Neutrophil (primary cell): ENCODE measurements around the gene PTDSS2.
"Not testable (repeated sequence)": the region's sequence is repeated elsewhere in the genome, so short reads cannot be mapped to it uniquely, and the experiment has no call there.

Source experiments
- H3K27ac ChIP-seq: fragments of 200-600 bp; sonication (generic); 2 replicates; pipeline ENCODE4 v1.5.1; 2016; ENCODE audit warnings: mild to moderate bottlenecking, moderate library complexity
- H3K27me3 ChIP-seq: fragments of 200-600 bp; sonication (generic); 2 replicates; pipeline ENCODE4 v1.6.0; 2016; ENCODE audit warnings: mild to moderate bottlenecking
- H3K36me3 ChIP-seq: fragments of 200-600 bp; sonication (generic); 2 replicates; pipeline ENCODE4 v1.5.1; 2017
- H3K4me1 ChIP-seq, 2 experiments: fragments of 200-600 bp in 1 of 2; sonication (generic) in 1 of 2; 1 replicate in 1 of 2; 2 replicates in 1 of 2; pipeline versions ENCODE4 v1.5.1 to v1.6.1; 2013 to 2016; ENCODE audit warnings: low read depth in 1 of 2, low read length in 1 of 2, mild to moderate bottlenecking in 1 of 2, moderate library complexity in 1 of 2; ENCODE audit not compliant: control insufficient read depth in 1 of 2, insufficient read depth in 1 of 2
- H3K4me3 ChIP-seq, 2 experiments: fragments of 200-600 bp in 1 of 2; sonication (generic) in 1 of 2; 1 replicate in 1 of 2; 2 replicates in 1 of 2; pipeline ENCODE4 v1.5.1; 2013 to 2016; ENCODE audit warnings: low read depth in 1 of 2, low read length in 1 of 2, mild to moderate bottlenecking in 1 of 2, moderate library complexity in 1 of 2
- H3K9me3 ChIP-seq: fragments of 200-600 bp; sonication (generic); 2 replicates; pipeline ENCODE4 v1.5.1; 2016
- TF ChIP-seq, protein P1 (sequence below): fragments of 200-600 bp; sonication (generic); IDR thresholded peaks from 2 replicates; pipeline ENCODE4 v1.5.1; 2016; ENCODE audit warnings: antibody characterized with exemption

Gene PTDSS2

DNA sequence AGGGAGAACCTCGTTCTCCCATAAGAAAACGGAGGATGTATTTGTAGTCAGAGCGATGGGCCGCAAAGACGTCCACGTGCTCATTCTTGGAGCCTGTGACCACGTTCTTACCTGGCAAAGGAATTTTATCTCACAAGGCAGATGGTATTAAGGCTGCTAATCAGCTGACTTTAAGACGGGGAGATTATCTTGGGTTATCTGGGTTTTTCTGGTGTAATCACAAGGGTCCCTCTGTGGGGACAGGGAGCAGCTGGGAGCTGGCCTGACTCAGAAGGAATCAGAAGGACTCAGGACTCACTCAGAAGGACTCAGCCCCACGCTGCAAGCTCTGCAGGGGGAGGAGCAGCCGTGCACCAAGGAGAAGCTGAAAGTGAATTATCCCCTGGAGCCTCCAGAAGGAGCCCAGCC is 27.8 kb upstream of the PTDSS2 start:
- Histone ChIP-seq H3K4me1 (peaks cover 4 to 6% of the 10 kb centered on the region in 2 experiments), H3K27me3 (peaks cover 51% of the 10 kb centered on the region), H3K36me3 (no peaks in the 10 kb centered on the region), H3K4me3 (no peak overlapping the region), H3K27ac (no peak overlapping the region), H3K9me3 (no peaks in the 10 kb centered on the region)
- TF ChIP-seq, protein P1, sequence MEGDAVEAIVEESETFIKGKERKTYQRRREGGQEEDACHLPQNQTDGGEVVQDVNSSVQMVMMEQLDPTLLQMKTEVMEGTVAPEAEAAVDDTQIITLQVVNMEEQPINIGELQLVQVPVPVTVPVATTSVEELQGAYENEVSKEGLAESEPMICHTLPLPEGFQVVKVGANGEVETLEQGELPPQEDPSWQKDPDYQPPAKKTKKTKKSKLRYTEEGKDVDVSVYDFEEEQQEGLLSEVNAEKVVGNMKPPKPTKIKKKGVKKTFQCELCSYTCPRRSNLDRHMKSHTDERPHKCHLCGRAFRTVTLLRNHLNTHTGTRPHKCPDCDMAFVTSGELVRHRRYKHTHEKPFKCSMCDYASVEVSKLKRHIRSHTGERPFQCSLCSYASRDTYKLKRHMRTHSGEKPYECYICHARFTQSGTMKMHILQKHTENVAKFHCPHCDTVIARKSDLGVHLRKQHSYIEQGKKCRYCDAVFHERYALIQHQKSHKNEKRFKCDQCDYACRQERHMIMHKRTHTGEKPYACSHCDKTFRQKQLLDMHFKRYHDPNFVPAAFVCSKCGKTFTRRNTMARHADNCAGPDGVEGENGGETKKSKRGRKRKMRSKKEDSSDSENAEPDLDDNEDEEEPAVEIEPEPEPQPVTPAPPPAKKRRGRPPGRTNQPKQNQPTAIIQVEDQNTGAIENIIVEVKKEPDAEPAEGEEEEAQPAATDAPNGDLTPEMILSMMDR, result no peak

DNA sequence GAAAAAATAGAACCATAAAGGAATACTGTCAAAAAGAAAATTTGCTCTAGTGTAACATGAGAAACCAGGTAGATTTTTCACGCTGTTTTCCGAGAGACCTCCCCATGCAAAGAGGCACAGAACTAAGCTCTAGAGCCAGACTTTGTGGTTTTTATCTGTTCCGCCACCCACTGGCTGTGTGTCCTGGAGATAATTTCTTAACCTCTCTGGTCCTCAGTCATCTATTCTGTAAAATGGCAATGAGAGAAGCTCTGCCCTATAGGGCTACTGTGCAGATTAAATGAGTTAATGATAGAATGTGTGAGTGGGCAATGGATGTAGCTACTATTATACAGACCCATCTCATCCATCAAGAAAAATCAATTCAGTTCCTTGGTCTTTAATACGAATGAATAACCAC is 25.8 kb upstream of the PTDSS2 start:
- H3K4me3 ChIP-seq, result no peak overlapping the region
- TF ChIP-seq, protein P1, result no peak

DNA sequence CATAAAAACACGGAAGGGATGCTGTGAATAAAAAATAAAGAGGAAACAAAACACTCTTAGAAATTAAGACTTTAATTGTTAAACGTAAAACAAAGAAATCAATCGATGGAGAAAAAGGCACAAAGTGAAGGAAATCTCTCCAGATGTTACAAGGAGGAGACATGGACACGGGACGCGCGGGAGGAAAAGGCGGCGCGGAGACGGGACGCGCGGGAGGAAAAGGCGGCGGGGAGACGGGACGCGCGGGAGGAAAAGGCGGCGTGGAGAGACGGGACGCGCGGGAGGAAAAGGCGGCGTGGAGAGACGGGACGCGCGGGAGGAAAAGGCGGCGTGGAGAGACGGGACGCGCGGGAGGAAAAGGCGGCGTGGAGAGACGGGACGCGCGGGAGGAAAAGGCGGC is 25.3 kb upstream of the PTDSS2 start:
- not testable (repeated sequence) for H3K27ac ChIP-seq, H3K4me3 ChIP-seq, H3K4me1 ChIP-seq, H3K36me3 ChIP-seq, H3K9me3 ChIP-seq
- peaks cover 28% of the 10 kb centered on the region for H3K27me3 ChIP-seq

More for the DNA sequence above, 25.8 kb upstream of the PTDSS2 start:
- Histone ChIP-seq H3K9me3 (no peaks in the 10 kb centered on the region), H3K27ac (no peak overlapping the region), H3K4me1 (no peaks in the 10 kb centered on the region), H3K27me3 (peaks cover 33% of the 10 kb centered on the region), H3K36me3 (no peaks in the 10 kb centered on the region)

DNA sequence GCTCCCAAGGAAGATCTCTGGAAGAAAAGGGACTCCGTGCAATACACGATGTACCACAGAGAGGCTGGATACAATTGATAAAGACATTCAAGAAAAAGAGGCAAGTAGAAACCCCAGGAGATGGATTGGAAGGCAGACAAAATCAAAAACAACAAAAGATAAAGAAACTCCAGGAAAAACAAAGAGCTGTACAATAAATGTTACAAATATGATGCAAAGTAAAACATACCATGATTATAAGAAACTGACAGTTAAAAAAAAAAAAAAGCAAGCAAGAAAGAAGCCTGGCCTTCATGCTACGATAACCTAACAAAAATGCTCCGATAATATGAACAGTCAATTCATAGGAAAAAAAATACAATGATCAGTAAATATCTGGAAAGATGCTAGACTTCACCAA is 24.8 kb upstream of the PTDSS2 start:
- H3K36me3 ChIP-seq, result no peaks in the 10 kb centered on the region
- H3K4me3 ChIP-seq, result no peak overlapping the region
- TF ChIP-seq, protein P1, result no peak
- H3K27me3 ChIP-seq, result peaks cover 22% of the 10 kb centered on the region
- no peaks in the 10 kb centered on the region for H3K9me3 ChIP-seq
- H3K27ac ChIP-seq, result no peak overlapping the region
- no peaks in the 10 kb centered on the region for H3K4me1 ChIP-seq

DNA sequence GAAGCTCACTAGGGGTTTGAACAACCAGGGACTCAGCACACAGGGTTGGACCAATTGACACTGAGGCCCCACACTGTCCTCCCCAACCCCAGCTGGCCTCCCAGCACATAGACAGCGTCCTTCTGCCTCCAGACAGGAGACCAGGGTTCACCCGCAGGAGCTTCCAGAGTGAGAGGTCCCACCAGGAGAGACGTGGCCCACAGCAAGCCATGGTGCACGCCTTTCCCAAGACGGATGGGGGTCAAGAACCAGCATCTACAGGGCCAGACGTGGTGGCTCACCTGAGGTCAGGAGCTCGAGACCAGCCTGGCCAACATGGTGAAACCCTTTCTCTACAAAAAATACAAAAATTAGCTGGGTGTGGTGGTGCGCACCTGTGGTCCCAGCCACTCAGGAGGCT is 23.2 kb upstream of the PTDSS2 start:
- TF ChIP-seq, protein P1, result no peak
- no peak overlapping the region for H3K27ac ChIP-seq
- H3K36me3 ChIP-seq, result no peaks in the 10 kb centered on the region
- no peaks in the 10 kb centered on the region for H3K9me3 ChIP-seq
- H3K27me3 ChIP-seq, result peaks cover 15% of the 10 kb centered on the region
- no peak overlapping the region for H3K4me3 ChIP-seq
- no peaks in the 10 kb centered on the region for H3K4me1 ChIP-seq

DNA sequence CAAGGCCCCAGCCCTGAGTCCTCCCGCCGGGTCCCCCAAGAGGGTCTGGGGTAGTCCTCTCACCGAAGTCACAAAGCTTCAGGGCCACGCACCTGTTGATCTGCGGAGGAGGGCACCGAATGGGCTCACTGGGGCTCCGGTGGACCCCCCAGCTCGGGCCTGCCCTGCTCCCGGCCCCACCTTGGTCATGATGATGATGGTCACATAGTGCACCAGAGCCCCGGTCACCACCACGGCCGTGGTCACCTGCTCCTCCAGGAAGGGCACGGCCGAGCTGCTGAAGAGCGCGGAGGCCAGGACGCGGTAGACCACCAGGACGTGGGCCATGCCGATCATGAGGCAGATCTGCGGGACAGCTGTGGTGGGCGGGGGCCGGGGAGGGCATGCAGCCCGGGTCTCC is 21.8 kb upstream of the PTDSS2 start:
- TF ChIP-seq, protein P1, result no peak
- peaks cover 13% of the 10 kb centered on the region for H3K27me3 ChIP-seq
- H3K4me1 ChIP-seq, result no peaks in the 10 kb centered on the region
- no peak overlapping the region for H3K4me3 ChIP-seq
- H3K9me3 ChIP-seq, result no peaks in the 10 kb centered on the region
- H3K36me3 ChIP-seq, result no peaks in the 10 kb centered on the region
- no peak overlapping the region for H3K27ac ChIP-seq
